ENCODE measurements around the gene CHEK2. TPM values are rescaled to one million over a fixed set of nuclear protein-coding genes. Genes with fewer than 3 reads are reported as not detected.

The CHEK2 gene
- total RNA-seq, 2 donors from 2014 or later, result 67.5 to 72.3 TPM

- peak overlapping the region; percentile 20 for H3K27ac Mint-ChIP-seq
- H3K36me3 ChIP-seq (ENCODE audit: control insufficient read depth, insufficient read depth, low read length), result peaks cover 27% of the 10 kb centered on the region
- no peaks in the 10 kb centered on the region for H3K9me3 ChIP-seq (ENCODE audit: control insufficient read depth, low read length)
- H3K4me1 Mint-ChIP-seq, result peaks cover 6% of the 10 kb centered on the region
- H3K9ac ChIP-seq (ENCODE audit: extremely low read depth, low read length, poor library complexity, severe bottlenecking), result no peak overlapping the region
- DNase-seq, result no peak
- peaks cover 52% of the 10 kb centered on the region for H3K36me3 Mint-ChIP-seq (ENCODE audit: low read depth)
- TF ChIP-seq CTCF (conservative IDR thresholded peaks at IDR 0.05), result no peak
- WGBS, 2 experiments (ENCODE audit: insufficient coverage in 1 of 2, insufficient read length in 1 of 2), result 94% methylated on average over 2 of the region's 2 CpGs; no CpG with 5 or more reads in 1 of the 2 experiments
- H3K9me3 Mint-ChIP-seq, result no peaks in the 10 kb centered on the region
- no peaks in the 10 kb centered on the region for H3K27me3 ChIP-seq (ENCODE audit: control insufficient read depth, insufficient read depth, low read length, poor library complexity, severe bottlenecking)
- no peaks in the 10 kb centered on the region for H3K27me3 Mint-ChIP-seq (ENCODE audit: insufficient read depth)
- no peak overlapping the region for H3K27ac ChIP-seq (ENCODE audit: low read depth, low read length)
- H3K4me3 ChIP-seq (ENCODE audit: low read length), result no peak overlapping the region
- H3K4me1 ChIP-seq (ENCODE audit: control insufficient read depth, insufficient read depth, low read length), result no peaks in the 10 kb centered on the region
- H3K4me3 Mint-ChIP-seq, result no peak overlapping the region
Measured at GRCh38 chr22:28714043-28714628, 27.5 kb downstream of the CHEK2 start.

- H3K9me3 Mint-ChIP-seq, result no peaks in the 10 kb centered on the region
- peak overlapping the region; percentile 45 for H3K27ac Mint-ChIP-seq
- H3K27me3 Mint-ChIP-seq (ENCODE audit: insufficient read depth), result no peaks in the 10 kb centered on the region
- no peak overlapping the region for H3K4me3 Mint-ChIP-seq
- H3K27me3 ChIP-seq (ENCODE audit: control insufficient read depth, insufficient read depth, low read length, poor library complexity, severe bottlenecking), result no peaks in the 10 kb centered on the region
- no peak overlapping the region for H3K4me3 ChIP-seq (ENCODE audit: low read length)
- TF ChIP-seq CTCF (conservative IDR thresholded peaks at IDR 0.05), result peak; percentile 53
- no peaks in the 10 kb centered on the region for H3K9me3 ChIP-seq (ENCODE audit: control insufficient read depth, low read length)
- WGBS, 2 experiments (ENCODE audit: insufficient coverage in 1 of 2, insufficient read length in 1 of 2), result 91 to 93% methylated on average over 2 to 6 of the region's 6 CpGs
- H3K4me1 ChIP-seq (ENCODE audit: control insufficient read depth, insufficient read depth, low read length), result no peaks in the 10 kb centered on the region
- H3K27ac ChIP-seq (ENCODE audit: low read depth, low read length), result no peak overlapping the region
- H3K36me3 Mint-ChIP-seq (ENCODE audit: low read depth), result peaks cover 61% of the 10 kb centered on the region
- peaks cover 38% of the 10 kb centered on the region for H3K36me3 ChIP-seq (ENCODE audit: control insufficient read depth, insufficient read depth, low read length)
- peaks cover 6% of the 10 kb centered on the region for H3K4me1 Mint-ChIP-seq
- no peak for DNase-seq
- no peak overlapping the region for H3K9ac ChIP-seq (ENCODE audit: extremely low read depth, low read length, poor library complexity, severe bottlenecking)
Measured at GRCh38 chr22:28711820-28712777, 29.5 kb downstream of the CHEK2 start.

GRCh38 chr22:28711341-28711740, 30.3 kb downstream of the CHEK2 start:
- H3K36me3 ChIP-seq (ENCODE audit: control insufficient read depth, insufficient read depth, low read length), result peaks cover 40% of the 10 kb centered on the region
- no peak overlapping the region for H3K9ac ChIP-seq (ENCODE audit: extremely low read depth, low read length, poor library complexity, severe bottlenecking)
- no peak overlapping the region for H3K27ac Mint-ChIP-seq
- 83% methylated on average over 1 of the region's 2 CpGs; no CpG with 5 or more reads in 1 of the 2 experiments for WGBS, 2 experiments (ENCODE audit: insufficient coverage in 1 of 2, insufficient read length in 1 of 2)
- H3K4me1 Mint-ChIP-seq, result peaks cover 6% of the 10 kb centered on the region
- no peak overlapping the region for H3K27ac ChIP-seq (ENCODE audit: low read depth, low read length)
- H3K4me3 ChIP-seq (ENCODE audit: low read length), result no peak overlapping the region
- no peaks in the 10 kb centered on the region for H3K27me3 ChIP-seq (ENCODE audit: control insufficient read depth, insufficient read depth, low read length, poor library complexity, severe bottlenecking)
- no peaks in the 10 kb centered on the region for H3K27me3 Mint-ChIP-seq (ENCODE audit: insufficient read depth)
- H3K36me3 Mint-ChIP-seq (ENCODE audit: low read depth), result peaks cover 60% of the 10 kb centered on the region
- no peaks in the 10 kb centered on the region for H3K9me3 Mint-ChIP-seq
- DNase-seq, result no peak
- H3K4me3 Mint-ChIP-seq, result no peak overlapping the region
- no peak for TF ChIP-seq CTCF (conservative IDR thresholded peaks at IDR 0.05)
- no peaks in the 10 kb centered on the region for H3K9me3 ChIP-seq (ENCODE audit: control insufficient read depth, low read length)
- no peaks in the 10 kb centered on the region for H3K4me1 ChIP-seq (ENCODE audit: control insufficient read depth, insufficient read depth, low read length)
